GM19324 (cell line): ENCODE results near the gene TNFRSF14.
"Not testable (repeated sequence)": the region's sequence is repeated elsewhere in the genome, so short reads cannot be mapped to it uniquely, and the experiment has no call there.

ENCODE experiments used
- ATAC-seq: cut with Tn5 transposase; IDR thresholded peaks from one replicate; pipeline ENCODE4 v1.9.1; 2021; ENCODE audit warnings: mild to moderate bottlenecking, moderate library complexity; ENCODE audit not compliant: unreplicated experiment, low FRiP score

TNFRSF14 gene

DNA sequence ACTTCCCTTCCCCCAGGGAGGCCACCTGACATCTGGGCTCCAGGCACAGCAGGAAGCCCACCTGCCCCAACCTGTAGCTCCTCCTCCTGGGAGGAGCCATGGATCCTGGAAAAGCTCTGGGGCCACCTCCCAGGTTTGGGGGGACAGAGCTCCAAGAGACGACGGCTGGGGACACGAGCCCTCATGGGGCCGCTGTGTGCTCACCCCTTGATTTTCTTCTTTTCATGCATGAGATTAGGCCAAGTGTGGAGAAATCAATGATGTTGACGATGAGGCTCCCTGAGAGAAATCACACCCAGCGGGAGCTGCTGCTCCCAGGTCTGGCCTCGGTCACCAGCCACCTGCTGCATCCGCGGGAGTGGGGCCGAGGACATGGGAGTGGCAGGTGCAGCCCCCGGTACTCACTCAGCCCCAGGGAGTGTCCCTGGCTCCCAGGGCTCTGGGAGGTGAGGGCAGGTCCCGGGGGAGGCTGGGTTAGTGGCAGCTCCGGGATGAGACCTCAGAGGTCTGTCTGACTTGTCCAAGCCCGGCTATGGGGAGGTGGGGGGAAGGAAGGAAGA is 8.7 kb downstream of the TNFRSF14 start:
- no peak for ATAC-seq

- ATAC-seq = no peak
Measured at GRCh38 chr1:2566101-2567045, 10.2 kb downstream of the TNFRSF14 start.

DNA sequence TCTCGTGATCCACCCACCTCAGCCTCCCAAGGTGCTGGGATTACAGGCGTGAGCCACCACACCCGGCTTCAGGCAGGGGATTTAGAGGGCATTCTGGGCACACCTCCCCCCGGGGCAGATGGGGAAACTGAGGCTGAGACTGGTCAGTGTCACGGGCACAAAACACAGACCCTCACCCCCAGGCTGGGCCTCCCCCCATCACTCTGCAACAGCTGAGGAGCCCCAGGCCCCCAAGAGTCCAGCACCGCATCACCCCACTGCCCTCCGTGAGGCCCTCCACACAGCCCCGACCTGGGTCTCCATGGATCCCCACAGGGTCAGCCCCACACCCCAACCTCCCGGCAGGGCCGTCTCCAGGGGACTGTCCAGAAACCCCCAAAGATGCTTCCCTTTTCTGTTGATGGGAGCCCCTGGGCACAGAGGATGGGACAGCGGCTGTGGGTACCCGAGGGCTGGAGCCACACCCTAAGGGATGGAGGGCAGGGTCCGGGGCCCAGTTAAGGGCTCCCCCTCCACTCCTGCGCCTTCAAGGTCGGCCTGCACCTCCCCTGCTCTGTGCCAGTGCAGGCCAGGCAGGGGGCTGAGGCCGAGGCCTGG is 11.0 kb downstream of the TNFRSF14 start:
- no peak for ATAC-seq

DNA sequence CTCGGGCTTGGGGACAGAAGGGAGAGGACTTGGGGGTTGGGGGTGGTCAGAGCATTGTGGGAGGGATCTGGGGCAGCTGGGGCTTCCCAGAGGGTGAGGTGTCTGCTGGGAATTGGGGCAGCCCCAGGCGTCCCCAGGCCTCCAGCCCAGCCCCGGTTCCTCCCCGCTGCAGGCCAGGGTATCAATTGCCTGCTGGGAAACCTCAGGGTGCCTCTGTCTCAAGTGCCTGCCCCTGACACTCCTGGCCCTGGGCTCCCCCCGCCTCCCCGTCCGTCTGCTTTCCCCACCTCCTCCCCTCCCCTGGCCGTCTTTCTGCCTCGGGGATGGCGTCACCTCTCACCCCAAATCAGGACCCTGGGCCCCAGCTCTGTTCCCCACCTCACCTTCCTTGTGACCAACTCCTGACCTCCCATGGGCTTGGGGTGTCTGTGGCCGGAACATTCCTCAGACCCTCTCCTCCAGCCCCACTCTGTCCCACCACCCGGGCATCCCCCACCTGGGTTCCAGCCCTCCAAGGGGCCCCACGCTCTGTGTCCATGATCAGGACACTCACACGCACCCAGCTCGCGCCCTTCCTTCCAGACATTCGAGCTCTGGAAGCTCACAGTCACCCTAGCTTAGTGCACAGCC is 12.1 kb downstream of the TNFRSF14 start:
- ATAC-seq = not testable (repeated sequence)

GRCh38 chr1:2569060-2569459 is 12.9 kb downstream of the TNFRSF14 start:
- no peak for ATAC-seq

GRCh38 chr1:2569703-2570102 is 13.5 kb downstream of the TNFRSF14 start:
- not testable (repeated sequence) for ATAC-seq

GRCh38 chr1:2570332-2570731 is 14.2 kb downstream of the TNFRSF14 start:
- ATAC-seq = no peak

DNA sequence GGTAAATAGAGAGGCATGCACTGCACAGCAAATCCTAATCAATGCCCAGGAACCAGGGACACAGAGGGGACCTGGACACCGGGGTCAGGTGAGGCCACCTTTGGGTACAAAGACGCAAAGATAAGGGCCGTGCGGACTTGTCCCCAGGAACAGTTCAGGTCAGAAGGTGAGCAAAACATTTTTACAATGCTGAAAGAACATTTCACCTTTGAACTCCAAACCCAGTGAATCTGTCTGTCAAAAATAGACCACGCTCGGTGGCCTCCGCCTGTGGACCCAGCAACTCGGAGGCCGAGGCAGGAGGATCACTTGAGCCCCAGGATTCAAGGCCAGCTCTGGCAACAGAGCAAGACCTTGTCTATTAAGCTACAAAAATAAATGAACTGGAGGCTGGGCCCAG is 15.2 kb downstream of the TNFRSF14 start:
- ATAC-seq = no peak

DNA sequence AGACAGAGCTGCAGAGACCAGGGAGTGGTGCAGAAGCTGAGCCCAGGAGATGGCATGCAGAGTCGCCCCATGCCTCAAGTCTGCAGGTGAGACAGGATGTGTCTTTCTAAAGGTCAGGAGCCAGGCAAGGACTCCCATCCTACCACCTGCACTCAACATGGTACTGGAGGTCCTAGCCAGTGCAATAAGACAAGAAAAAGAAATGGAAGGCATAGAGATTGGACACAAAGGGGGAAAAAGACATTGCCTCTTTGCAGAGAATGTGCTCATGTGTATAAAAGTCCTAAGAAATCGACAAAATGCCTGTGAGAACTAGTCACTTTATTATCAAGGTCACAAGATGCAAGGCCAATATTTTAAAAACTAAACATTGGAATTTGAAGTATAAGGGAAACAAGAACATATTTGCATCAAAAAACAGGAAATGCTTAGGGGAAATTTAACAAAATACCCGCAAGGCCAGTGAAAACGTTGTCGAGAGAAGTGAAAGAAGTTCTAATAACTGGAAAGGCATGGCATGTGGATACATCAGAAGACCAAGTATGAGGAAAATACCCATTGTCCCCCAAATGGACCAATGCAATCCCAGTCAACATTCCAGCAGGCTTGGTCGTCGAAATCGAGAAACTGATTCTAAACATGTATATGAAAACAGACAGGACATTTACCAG is 17.2 kb downstream of the TNFRSF14 start:
- no peak for ATAC-seq

DNA sequence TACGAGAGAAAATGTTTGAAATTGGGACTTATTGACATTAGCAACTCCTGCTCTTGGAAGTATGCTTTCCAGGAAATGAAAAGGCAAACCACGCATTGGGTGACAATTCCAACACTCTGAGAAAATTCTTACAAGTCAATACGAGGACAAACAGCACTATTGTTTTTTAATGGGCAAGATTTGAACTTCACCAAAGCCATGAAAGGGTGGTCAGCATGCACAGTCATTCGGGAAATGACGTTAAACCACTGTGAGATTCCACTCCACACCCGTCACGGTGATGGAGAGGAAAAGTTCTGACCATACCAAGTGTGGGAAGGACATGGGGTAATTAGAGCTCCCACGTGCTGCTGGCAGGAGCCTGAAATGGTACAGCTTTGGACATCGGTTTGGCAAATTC is 18.2 kb downstream of the TNFRSF14 start:
- no peak for ATAC-seq

DNA sequence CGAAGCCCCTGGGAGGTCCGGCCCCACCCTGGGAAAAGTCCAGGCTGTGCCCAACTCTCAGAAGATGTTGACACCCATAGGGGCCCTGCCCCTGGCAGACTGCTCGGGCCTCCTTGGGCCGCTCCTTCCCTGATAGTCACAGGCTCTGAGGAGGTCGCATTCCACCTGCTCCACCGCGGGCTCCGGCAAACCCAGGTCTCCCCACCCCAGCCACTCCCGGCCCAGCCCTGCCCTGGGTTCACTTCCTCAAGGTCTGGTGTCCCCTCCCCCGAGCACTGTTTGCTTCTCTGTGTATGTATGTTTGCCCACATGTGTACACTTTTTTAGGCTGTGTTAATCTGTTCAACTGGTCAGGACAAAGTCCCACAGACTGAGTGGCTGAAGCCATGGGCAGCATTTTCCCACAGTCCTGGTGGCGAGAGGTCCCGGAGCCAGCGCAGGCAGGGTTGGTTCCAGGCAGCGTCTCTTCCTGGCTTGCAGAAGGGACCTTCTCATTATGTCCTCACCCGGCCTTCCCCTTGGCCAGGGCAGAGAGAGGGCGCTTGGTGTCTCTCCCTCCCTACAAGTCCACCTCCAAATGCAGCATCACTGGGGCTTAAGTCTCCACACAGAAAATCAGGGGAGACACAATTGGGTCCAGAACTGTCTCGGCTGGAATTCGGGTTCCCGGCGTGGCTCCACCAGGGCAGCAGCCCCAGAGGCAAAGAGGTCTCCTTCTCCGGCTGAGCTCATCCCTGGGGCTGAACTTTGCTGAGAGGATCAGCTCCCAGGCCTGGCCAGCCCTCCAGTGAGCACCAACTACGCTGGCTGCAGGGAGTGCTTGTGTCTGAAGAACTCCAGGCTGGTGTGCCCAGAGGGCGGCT is 19.9 kb downstream of the TNFRSF14 start:
- no peak for ATAC-seq

DNA sequence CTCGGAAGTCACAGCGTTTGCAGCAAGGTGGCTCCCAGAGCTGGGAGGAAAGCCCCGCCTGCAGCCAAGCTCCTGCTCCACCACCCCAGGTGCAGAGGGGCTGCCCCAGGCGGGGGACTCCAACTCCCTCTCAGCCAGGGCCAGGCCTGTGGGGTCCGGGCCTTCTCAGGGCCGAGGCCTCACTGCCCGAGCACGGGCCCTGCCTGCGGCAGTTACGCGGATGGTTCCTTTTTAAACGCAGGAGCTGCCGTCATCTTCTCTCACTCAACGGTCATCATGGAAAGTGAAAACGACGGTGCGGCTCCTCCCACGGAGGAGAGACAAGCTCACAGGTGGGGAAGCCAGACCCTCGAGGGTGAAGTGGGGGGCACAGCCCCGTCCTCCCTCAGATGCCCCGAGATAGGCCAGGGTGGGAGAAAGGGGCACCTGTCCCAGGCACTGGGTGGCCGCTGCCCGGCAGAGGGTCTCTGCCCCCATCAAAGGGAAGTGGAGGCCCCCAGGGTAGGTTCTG is 21.4 kb downstream of the TNFRSF14 start:
- peak; percentile 28 for ATAC-seq

DNA sequence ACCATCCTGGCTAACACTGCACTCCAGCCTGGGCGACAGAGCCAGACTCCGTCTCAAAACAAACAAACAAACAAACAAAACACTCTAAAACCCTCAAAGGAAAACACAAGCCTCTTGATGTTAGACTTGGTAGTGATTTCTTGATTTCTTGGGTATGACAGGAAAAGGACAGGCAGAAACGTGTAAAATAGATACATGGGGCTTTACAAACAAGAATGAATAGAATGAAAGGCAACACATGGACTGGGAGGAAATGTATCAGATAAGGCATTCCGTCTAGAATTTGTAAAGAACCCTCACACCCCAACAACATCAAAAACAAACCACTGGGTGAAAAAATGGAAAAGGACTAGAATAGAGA is 22.6 kb downstream of the TNFRSF14 start:
- no peak for ATAC-seq

GRCh38 chr1:2580691-2581090 is 24.5 kb downstream of the TNFRSF14 start:
- no peak for ATAC-seq

GRCh38 chr1:2582391-2582790 is 26.2 kb downstream of the TNFRSF14 start:
- no peak for ATAC-seq

DNA sequence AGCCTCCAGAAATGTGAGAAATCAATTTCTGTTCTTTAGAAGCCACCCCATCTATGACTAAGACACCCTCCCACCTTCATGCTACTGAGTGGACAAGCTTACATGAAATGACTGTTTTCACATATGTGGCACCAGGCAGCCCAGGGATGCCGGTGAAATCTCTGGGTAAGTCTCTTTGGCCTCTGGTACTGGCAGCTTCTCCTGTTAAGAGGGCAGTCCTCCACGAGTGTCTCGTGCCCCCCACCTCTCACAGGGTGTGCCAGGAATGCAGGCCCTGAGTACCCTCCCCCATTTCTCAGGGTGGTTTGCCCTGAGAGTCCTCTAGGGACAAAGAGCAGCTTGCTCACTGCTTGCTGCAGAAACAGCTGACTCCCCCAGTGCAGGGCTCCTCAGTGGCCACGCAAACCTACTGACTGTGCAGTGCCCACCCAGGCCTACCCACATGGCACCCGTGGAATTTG is 27.2 kb downstream of the TNFRSF14 start:
- ATAC-seq = no peak

- ATAC-seq = no peak
Measured at GRCh38 chr1:2583871-2584351, 27.7 kb downstream of the TNFRSF14 start.

DNA sequence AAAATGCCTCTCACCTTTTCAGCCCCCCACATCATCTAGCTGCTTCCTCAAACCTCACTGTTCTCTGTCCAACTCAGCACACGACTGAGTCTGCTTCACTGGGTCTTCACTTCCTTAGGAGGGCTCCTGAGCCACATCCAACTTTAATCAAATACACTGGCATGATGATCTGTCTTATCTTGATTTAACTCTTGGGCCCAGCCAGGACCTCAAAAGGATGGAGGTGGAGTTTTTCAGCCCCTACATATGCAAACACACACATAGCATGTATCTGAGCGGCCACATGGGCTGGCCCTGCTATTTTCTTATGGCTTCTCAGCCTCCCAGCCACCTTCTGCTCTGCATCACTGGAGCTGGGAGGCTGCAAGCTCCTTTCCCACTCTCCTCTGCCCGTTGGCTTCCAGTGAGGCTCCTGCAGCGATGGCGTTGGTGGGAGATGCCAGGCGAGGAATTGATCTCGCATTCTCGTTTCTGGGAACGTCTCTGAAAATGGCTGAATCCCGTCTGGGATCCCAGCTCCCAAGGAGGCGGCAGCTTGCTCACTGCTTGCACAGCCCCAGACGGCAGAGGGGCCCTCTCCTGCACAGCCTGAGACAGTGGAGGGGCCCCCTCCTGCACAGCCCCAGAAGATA is 28.6 kb downstream of the TNFRSF14 start:
- no peak for ATAC-seq
